GM12878 (cell line): Measurements from ENCODE around the gene GJC1. TPM values are rescaled to one million over a fixed set of nuclear protein-coding genes. Genes with fewer than 3 reads are reported as not detected.

Experiments
- ATAC-seq: fragments of 200-7000 bp; cut with Tn5 transposase; 3 replicates; pipeline ENCODE4 v1.9.1; 2020; ENCODE audit warnings: mild to moderate bottlenecking, moderate library complexity
- BruUV-seq: library from RNA; stranded (reverse); fragments of 400-500 nt; replicated peaks from 2 replicates; lab custom pipeline; 2021; lab: Mats Ljungman, UMichigan
- CTCF ChIA-PET: fragments of 300-600 bp; sonication (Branson Sonifier 250); formaldehyde crosslinking; extraction: SDS; loops from one replicate; lab custom pipeline; 2021; ENCODE audit warnings: inconsistent platforms; lab: Yijun Ruan, JAX
- POLR2A ChIA-PET: fragments of 350-600 bp; formaldehyde crosslinking; extraction: SDS; loops from one replicate; lab custom pipeline; 2021; ENCODE audit warnings: inconsistent platforms; lab: Charles Lee
- RAD21 ChIA-PET: fragments of 300-600 bp; sonication (Branson Sonifier 250); formaldehyde crosslinking; loops from one replicate; lab custom pipeline; 2023; ENCODE audit warnings: antibody characterized with exemption; ENCODE audit not compliant: unreplicated experiment; lab: Charles Lee
- SMC1A ChIA-PET: fragments of 300-600 bp; sonication (Branson Sonifier 250); formaldehyde crosslinking; loops from one replicate; lab custom pipeline; 2023; ENCODE audit not compliant: unreplicated experiment, uncharacterized antibody; lab: Charles Lee
- DNase-seq: peaks from one replicate; pipeline ENCODE4 v3.0.0-alpha.2; 2011; ENCODE audit warnings: low read depth, low spot score
- FAIRE-seq: peaks from 3 replicates; lab custom pipeline; 2011; peaks lifted over from hg19 to GRCh38; lab: Jason Lieb, UNC
- H2AFZ ChIP-seq: 2 replicates; pipeline ENCODE4 v1.6.0; 2011; ENCODE audit warnings: low read depth, low read length, control low read depth; ENCODE audit not compliant: control insufficient read depth
- H3K27ac ChIP-seq: 2 replicates; pipeline ENCODE4 v1.5.1; 2011; ENCODE audit warnings: control low read depth; ENCODE audit not compliant: control insufficient read depth, insufficient read depth
- H3K27me3 ChIP-seq, 2 experiments: replicated peaks in 1 of 2; 2 replicates each; pipeline versions ENCODE4 v1.6.0 to v1.6.1; 2011; ENCODE audit warnings: low read length in 1 of 2; ENCODE audit not compliant: control insufficient read depth in 2 of 2, insufficient read depth in 2 of 2
- H3K36me3 ChIP-seq, 2 experiments: 2 replicates each; pipeline ENCODE4 v1.5.1; 2011; ENCODE audit warnings: low read length in 1 of 2; ENCODE audit not compliant: control insufficient read depth in 2 of 2, insufficient read depth in 2 of 2
- H3K4me1 ChIP-seq: 2 replicates; pipeline ENCODE4 v1.6.1; 2011; ENCODE audit warnings: mild to moderate bottlenecking, low read length, moderate library complexity, mixed read lengths; ENCODE audit not compliant: control insufficient read depth, insufficient read depth
- H3K4me2 ChIP-seq: 2 replicates; pipeline ENCODE4 v1.6.0; 2011; ENCODE audit warnings: control low read depth; ENCODE audit not compliant: control insufficient read depth, insufficient read depth
- H3K4me3 ChIP-seq: fragments of 200-600 bp; sonication (generic); 2 replicates; pipeline ENCODE4 v1.5.1; 2016
- H3K79me2 ChIP-seq: 2 replicates; pipeline ENCODE4 v1.6.0; 2011; ENCODE audit warnings: low read length; ENCODE audit not compliant: control insufficient read depth, insufficient read depth
- H3K9ac ChIP-seq: 2 replicates; pipeline ENCODE4 v1.8.0; 2011; ENCODE audit warnings: low read length, control low read depth, mixed read lengths; ENCODE audit not compliant: control insufficient read depth, insufficient read depth
- H3K9me3 ChIP-seq: replicated peaks from 3 replicates; pipeline ENCODE4 v1.5.1; 2011; ENCODE audit warnings: mild to moderate bottlenecking, low read length; ENCODE audit not compliant: control insufficient read depth, insufficient read depth
- H4K20me1 ChIP-seq: 2 replicates; pipeline ENCODE4 v1.6.0; 2011; ENCODE audit not compliant: control insufficient read depth, insufficient read depth
- GABPA ChIP-seq: IDR thresholded peaks from 2 replicates; pipeline ENCODE4 v1.6.1; 2014; ENCODE audit warnings: antibody characterized with exemption, low read depth, mild to moderate bottlenecking, inconsistent platforms
- KDM1A ChIP-seq: fragments of 200-600 bp; sonication (generic); IDR thresholded peaks from 2 replicates; pipeline ENCODE4 v1.6.1; 2016; ENCODE audit warnings: borderline replicate concordance
- NR2C2 ChIP-seq: IDR thresholded peaks from 2 replicates; pipeline ENCODE4 v1.6.1; 2011; ENCODE audit warnings: borderline replicate concordance, low read depth; ENCODE audit not compliant: control insufficient read depth, insufficient read length
- NRF1 ChIP-seq: conservative IDR thresholded peaks from 2 replicates; pipeline ENCODE4 v1.6.1; 2011; ENCODE audit warnings: mild to moderate bottlenecking, low read depth, low read length, improper control_type of control experiment
- ZNF24 ChIP-seq: fragments of 450-650 bp; IDR thresholded peaks from 2 replicates; pipeline ENCODE4 v1.6.1; 2017; ENCODE audit warnings: antibody characterized with exemption, mild to moderate bottlenecking
- WGBS: methylation state at CpG from one replicate; pipeline ENCODE4 v1.1.6; 2016; ENCODE audit warnings: low lambda C conversion rate; ENCODE audit not compliant: insufficient replicate concordance, insufficient coverage; ENCODE audit errors: missing lambda C conversion rate; 5-methylcytosine and 5-hydroxymethylcytosine counted together
- in situ Hi-C: fragments of 300-500 bp; cut with MboI; formaldehyde crosslinking; loops from 9 replicates; pipeline ENCODE4 v1.14.3; 2018; ENCODE audit warnings: mixed read lengths
- intact Hi-C: fragments of 100-400 bp; cut with micrococcal nuclease; formaldehyde crosslinking; loops from one replicate; pipeline ENCODE4 v1.14.2; 2022; ENCODE audit not compliant: unreplicated experiment
- polyA plus RNA-seq, 11 experiments: library from polyadenylated mRNA; depleted of rRNA in 4 of 11; unstranded in 6 of 11; stranded (reverse) in 5 of 11; fragments of >200 nt; fragmentation: Nextera tagmentation in 4 of 11; fragmentation: Illumina TruSeq in 1 of 11; extraction: Ambion mirVana in 4 of 11; extraction: Trizol in 1 of 11; gene quantifications; 1 replicate in 1 of 11; 2 replicates in 10 of 11; pipeline versions ENCODE4 v1.2.1 to v1.2.3, GENCODE V29; 2011 to 2016; ENCODE audit warnings: inconsistent platforms in 2 of 11, missing spikeins in 2 of 11, low read depth in 1 of 11
- total RNA-seq, 4 experiments: library from RNA; depleted of rRNA in 3 of 4; stranded (reverse); fragments of >200 nt in 3 of 4; fragmentation: Illumina TruSeq in 1 of 4; extraction: Trizol in 1 of 4; gene quantifications; 2 replicates each; pipeline versions ENCODE4 v1.2.1 to v1.2.3, GENCODE V29; 2013 to 2021
- TF ChIP-seq, protein P1 (sequence below): fragments of 450-650 bp; IDR thresholded peaks from 2 replicates; pipeline ENCODE4 v1.6.1; 2016; ENCODE audit warnings: mild to moderate bottlenecking, moderate library complexity, borderline replicate concordance
- TF ChIP-seq, protein P2 (sequence below): fragments of 150-350 bp; IDR thresholded peaks from 2 replicates; pipeline ENCODE4 v1.6.1; 2016; ENCODE audit warnings: low read depth, low read length
- TF ChIP-seq, protein P3 (sequence below): fragments of 450-650 bp; IDR thresholded peaks from 2 replicates; pipeline ENCODE4 v1.6.1; 2018; ENCODE audit warnings: mild to moderate bottlenecking, low read depth, moderate library complexity; ENCODE audit not compliant: partially characterized antibody
- TF ChIP-seq, protein P4 (sequence below): fragments of 450-650 bp; conservative IDR thresholded peaks from 2 replicates; pipeline ENCODE4 v1.6.1; 2017; ENCODE audit warnings: mild to moderate bottlenecking, moderate library complexity

Gene GJC1
- total and polyA plus RNA-seq, 10 of the 15 experiments (the other 5 are each of a cell fraction or from before 2014, with no cell fraction given) = 0.37 to 3.4 (median 0.90) TPM

DNA sequence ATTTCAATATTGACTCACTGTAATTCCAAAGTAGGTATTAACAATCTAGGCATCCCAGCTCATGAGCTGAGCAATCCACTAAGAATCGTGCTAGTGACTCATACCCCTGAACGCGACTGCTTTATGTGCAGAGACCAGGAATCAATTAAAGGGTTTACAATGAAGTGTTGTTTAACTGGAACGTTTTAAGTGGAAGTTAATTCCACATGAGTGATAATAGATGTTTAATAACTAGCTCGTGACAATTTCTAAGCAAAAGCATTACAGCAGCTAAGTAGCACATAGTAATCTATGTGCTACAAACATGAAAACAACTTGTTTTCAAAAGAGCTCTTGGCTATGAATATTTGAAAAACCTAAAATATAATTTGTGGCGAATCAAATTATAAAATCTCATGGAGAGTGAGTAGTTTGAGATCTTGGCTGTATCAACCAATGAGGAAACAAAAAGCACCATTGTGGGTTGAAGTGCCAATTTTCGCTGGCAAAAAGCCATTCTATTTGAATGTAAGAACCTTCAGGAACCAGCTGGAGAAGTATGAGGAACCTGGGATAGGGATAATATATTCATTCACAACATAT is 9.4 kb downstream of the GJC1 start:
- in situ Hi-C loops (no loop called here), intact Hi-C loops (no loop called here)
- H3K27me3 ChIP-seq = no peaks in the 10 kb centered on the region
- H4K20me1 ChIP-seq = no peaks in the 10 kb centered on the region
- DNase-seq = no peak
- WGBS = 68% methylated on average over 7 of the region's 7 CpGs
- FAIRE-seq = no peak
- no peak for ATAC-seq
- SMC1A ChIA-PET = no interaction called here
- CTCF ChIA-PET = no interaction called here
- no peaks in the 10 kb centered on the region for H3K4me1 ChIP-seq
- no peak overlapping the region for H3K4me2 ChIP-seq
- H3K79me2 ChIP-seq = no peaks in the 10 kb centered on the region
- POLR2A ChIA-PET = interaction anchor here (0.6 kb wide), 1 partner anchor 15 kb away, joined by 7 read pairs; no protein-coding TSS in a partner anchor
- RAD21 ChIA-PET = no interaction called here
- BruUV-seq = no TSS peak
- H3K27ac ChIP-seq = no peak overlapping the region
- no peak overlapping the region for H2AFZ ChIP-seq
- H3K4me3 ChIP-seq = no peak overlapping the region
- H3K9ac ChIP-seq = no peak overlapping the region
- no peaks in the 10 kb centered on the region for H3K36me3 ChIP-seq
- H3K9me3 ChIP-seq = no peaks in the 10 kb centered on the region
- TF ChIP-seq, protein P1, sequence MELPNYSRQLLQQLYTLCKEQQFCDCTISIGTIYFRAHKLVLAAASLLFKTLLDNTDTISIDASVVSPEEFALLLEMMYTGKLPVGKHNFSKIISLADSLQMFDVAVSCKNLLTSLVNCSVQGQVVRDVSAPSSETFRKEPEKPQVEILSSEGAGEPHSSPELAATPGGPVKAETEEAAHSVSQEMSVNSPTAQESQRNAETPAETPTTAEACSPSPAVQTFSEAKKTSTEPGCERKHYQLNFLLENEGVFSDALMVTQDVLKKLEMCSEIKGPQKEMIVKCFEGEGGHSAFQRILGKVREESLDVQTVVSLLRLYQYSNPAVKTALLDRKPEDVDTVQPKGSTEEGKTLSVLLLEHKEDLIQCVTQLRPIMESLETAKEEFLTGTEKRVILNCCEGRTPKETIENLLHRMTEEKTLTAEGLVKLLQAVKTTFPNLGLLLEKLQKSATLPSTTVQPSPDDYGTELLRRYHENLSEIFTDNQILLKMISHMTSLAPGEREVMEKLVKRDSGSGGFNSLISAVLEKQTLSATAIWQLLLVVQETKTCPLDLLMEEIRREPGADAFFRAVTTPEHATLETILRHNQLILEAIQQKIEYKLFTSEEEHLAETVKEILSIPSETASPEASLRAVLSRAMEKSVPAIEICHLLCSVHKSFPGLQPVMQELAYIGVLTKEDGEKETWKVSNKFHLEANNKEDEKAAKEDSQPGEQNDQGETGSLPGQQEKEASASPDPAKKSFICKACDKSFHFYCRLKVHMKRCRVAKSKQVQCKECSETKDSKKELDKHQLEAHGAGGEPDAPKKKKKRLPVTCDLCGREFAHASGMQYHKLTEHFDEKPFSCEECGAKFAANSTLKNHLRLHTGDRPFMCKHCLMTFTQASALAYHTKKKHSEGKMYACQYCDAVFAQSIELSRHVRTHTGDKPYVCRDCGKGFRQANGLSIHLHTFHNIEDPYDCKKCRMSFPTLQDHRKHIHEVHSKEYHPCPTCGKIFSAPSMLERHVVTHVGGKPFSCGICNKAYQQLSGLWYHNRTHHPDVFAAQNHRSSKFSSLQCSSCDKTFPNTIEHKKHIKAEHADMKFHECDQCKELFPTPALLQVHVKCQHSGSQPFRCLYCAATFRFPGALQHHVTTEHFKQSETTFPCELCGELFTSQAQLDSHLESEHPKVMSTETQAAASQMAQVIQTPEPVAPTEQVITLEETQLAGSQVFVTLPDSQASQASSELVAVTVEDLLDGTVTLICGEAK = no peak
- TF ChIP-seq, protein P2, sequence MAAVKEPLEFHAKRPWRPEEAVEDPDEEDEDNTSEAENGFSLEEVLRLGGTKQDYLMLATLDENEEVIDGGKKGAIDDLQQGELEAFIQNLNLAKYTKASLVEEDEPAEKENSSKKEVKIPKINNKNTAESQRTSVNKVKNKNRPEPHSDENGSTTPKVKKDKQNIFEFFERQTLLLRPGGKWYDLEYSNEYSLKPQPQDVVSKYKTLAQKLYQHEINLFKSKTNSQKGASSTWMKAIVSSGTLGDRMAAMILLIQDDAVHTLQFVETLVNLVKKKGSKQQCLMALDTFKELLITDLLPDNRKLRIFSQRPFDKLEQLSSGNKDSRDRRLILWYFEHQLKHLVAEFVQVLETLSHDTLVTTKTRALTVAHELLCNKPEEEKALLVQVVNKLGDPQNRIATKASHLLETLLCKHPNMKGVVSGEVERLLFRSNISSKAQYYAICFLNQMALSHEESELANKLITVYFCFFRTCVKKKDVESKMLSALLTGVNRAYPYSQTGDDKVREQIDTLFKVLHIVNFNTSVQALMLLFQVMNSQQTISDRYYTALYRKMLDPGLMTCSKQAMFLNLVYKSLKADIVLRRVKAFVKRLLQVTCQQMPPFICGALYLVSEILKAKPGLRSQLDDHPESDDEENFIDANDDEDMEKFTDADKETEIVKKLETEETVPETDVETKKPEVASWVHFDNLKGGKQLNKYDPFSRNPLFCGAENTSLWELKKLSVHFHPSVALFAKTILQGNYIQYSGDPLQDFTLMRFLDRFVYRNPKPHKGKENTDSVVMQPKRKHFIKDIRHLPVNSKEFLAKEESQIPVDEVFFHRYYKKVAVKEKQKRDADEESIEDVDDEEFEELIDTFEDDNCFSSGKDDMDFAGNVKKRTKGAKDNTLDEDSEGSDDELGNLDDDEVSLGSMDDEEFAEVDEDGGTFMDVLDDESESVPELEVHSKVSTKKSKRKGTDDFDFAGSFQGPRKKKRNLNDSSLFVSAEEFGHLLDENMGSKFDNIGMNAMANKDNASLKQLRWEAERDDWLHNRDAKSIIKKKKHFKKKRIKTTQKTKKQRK = no peak
- TF ChIP-seq KDM1A (no peak), NRF1 (no peak), NR2C2 (no peak), ZNF24 (no peak), GABPA (no peak)
- TF ChIP-seq, protein P3, sequence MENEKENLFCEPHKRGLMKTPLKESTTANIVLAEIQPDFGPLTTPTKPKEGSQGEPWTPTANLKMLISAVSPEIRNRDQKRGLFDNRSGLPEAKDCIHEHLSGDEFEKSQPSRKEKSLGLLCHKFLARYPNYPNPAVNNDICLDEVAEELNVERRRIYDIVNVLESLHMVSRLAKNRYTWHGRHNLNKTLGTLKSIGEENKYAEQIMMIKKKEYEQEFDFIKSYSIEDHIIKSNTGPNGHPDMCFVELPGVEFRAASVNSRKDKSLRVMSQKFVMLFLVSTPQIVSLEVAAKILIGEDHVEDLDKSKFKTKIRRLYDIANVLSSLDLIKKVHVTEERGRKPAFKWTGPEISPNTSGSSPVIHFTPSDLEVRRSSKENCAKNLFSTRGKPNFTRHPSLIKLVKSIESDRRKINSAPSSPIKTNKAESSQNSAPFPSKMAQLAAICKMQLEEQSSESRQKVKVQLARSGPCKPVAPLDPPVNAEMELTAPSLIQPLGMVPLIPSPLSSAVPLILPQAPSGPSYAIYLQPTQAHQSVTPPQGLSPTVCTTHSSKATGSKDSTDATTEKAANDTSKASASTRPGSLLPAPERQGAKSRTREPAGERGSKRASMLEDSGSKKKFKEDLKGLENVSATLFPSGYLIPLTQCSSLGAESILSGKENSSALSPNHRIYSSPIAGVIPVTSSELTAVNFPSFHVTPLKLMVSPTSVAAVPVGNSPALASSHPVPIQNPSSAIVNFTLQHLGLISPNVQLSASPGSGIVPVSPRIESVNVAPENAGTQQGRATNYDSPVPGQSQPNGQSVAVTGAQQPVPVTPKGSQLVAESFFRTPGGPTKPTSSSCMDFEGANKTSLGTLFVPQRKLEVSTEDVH = no peak
- TF ChIP-seq, protein P4, sequence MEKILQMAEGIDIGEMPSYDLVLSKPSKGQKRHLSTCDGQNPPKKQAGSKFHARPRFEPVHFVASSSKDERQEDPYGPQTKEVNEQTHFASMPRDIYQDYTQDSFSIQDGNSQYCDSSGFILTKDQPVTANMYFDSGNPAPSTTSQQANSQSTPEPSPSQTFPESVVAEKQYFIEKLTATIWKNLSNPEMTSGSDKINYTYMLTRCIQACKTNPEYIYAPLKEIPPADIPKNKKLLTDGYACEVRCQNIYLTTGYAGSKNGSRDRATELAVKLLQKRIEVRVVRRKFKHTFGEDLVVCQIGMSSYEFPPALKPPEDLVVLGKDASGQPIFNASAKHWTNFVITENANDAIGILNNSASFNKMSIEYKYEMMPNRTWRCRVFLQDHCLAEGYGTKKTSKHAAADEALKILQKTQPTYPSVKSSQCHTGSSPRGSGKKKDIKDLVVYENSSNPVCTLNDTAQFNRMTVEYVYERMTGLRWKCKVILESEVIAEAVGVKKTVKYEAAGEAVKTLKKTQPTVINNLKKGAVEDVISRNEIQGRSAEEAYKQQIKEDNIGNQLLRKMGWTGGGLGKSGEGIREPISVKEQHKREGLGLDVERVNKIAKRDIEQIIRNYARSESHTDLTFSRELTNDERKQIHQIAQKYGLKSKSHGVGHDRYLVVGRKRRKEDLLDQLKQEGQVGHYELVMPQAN = no peak
